DND-41 (cell line): ENCODE results near the gene INHBC.

Experiments used
- EZH2 ChIP-seq: IDR thresholded peaks from 3 replicates; pipeline ENCODE4 v1.6.1; 2012; ENCODE audit warnings: borderline replicate concordance, low read depth, mild to moderate bottlenecking, moderate library complexity, low read length, inconsistent platforms; ENCODE audit not compliant: severe bottlenecking
- TF ChIP-seq, protein P1 (sequence below): IDR thresholded peaks from 2 replicates; pipeline ENCODE4 v1.5.1; 2012; ENCODE audit warnings: borderline replicate concordance, low read length, moderate library complexity, mild to moderate bottlenecking; ENCODE audit not compliant: poor library complexity, severe bottlenecking; ENCODE audit errors: extremely low read depth

DNA sequence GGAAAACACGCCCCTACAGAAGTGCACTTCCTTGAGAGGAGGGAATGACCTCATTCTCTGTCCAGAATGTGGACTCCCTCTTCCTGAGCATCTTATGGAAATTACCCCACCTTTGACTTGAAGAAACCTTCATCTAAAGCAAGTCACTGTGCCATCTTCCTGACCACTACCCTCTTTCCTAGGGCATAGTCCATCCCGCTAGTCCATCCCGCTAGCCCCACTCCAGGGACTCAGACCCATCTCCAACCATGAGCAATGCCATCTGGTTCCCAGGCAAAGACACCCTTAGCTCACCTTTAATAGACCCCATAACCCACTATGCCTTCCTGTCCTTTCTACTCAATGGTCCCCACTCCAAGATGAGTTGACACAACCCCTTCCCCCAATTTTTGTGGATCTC, 15.5 kb downstream of the INHBC start:
- TF ChIP-seq, protein P1, sequence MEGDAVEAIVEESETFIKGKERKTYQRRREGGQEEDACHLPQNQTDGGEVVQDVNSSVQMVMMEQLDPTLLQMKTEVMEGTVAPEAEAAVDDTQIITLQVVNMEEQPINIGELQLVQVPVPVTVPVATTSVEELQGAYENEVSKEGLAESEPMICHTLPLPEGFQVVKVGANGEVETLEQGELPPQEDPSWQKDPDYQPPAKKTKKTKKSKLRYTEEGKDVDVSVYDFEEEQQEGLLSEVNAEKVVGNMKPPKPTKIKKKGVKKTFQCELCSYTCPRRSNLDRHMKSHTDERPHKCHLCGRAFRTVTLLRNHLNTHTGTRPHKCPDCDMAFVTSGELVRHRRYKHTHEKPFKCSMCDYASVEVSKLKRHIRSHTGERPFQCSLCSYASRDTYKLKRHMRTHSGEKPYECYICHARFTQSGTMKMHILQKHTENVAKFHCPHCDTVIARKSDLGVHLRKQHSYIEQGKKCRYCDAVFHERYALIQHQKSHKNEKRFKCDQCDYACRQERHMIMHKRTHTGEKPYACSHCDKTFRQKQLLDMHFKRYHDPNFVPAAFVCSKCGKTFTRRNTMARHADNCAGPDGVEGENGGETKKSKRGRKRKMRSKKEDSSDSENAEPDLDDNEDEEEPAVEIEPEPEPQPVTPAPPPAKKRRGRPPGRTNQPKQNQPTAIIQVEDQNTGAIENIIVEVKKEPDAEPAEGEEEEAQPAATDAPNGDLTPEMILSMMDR: no peak
- no peak for TF ChIP-seq EZH2
